Motor neuron (in vitro differentiated cells): Measurements from ENCODE around the gene FCN3. TPM values are rescaled to one million over a fixed set of nuclear protein-coding genes. Genes with fewer than 3 reads are reported as not detected.

Experiments used
- ATAC-seq, 8 experiments: fragments of 200-7000 bp; cut with Tn5 transposase; replicated peaks in 6 of 8; 2 replicates each; pipeline ENCODE4 v1.8.0; 2021; ENCODE audit warnings: mild to moderate bottlenecking in 8 of 8, moderate library complexity in 8 of 8
- H3K27ac ChIP-seq, 2 donors: fragments of 250-450 bp; sonication (Bioruptor Pico); 2 replicates each; pipeline ENCODE4 v1.9.0; 2021; ENCODE audit warnings: antibody characterized with exemption in 2 of 2, mild to moderate bottlenecking in 2 of 2, moderate library complexity in 1 of 2
- H3K4me1 ChIP-seq, 2 donors: fragments of 250-450 bp; sonication (Bioruptor Pico); replicated peaks in 1 of 2; 2 replicates each; pipeline ENCODE4 v1.6.1; 2021; ENCODE audit warnings: antibody characterized with exemption in 2 of 2, mild to moderate bottlenecking in 2 of 2, moderate library complexity in 1 of 2
- H3K4me3 ChIP-seq, 5 donors: fragments of 250-450 bp; sonication (Bioruptor Pico); 2 replicates each; pipeline ENCODE4 v1.9.0; 2021; ENCODE audit warnings: antibody characterized with exemption in 5 of 5, mild to moderate bottlenecking in 5 of 5, moderate library complexity in 4 of 5
- WGBS, 10 experiments: fragments of 450-650 bp; shearing (Covaris generic); methylation state at CpG; one replicate each; pipeline ENCODE4 v1.0.0; 2022; 5-methylcytosine and 5-hydroxymethylcytosine counted together
- in situ Hi-C, 9 experiments: fragments of 400-800 bp; cut with MboI; loops; one replicate each; pipeline ENCODE4 v1.15.0; 2021; ENCODE audit warnings: low sequenced_read_pairs in 9 of 9, low pct_unique_long_range_greater_than_20kb in 2 of 9; ENCODE audit not compliant: unreplicated experiment in 9 of 9
- total RNA-seq, 8 experiments: library from RNA; unstranded; fragments of 300-600 nt; gene quantifications; 2 replicates each; pipeline versions ENCODE4 v1.2.3 to v1.2.4, GENCODE V29; 2022

The FCN3 gene
- total RNA-seq, 8 experiments from 2014 or later: 0.37 to 10.3 (median 2.3) TPM; not detected in 2

DNA sequence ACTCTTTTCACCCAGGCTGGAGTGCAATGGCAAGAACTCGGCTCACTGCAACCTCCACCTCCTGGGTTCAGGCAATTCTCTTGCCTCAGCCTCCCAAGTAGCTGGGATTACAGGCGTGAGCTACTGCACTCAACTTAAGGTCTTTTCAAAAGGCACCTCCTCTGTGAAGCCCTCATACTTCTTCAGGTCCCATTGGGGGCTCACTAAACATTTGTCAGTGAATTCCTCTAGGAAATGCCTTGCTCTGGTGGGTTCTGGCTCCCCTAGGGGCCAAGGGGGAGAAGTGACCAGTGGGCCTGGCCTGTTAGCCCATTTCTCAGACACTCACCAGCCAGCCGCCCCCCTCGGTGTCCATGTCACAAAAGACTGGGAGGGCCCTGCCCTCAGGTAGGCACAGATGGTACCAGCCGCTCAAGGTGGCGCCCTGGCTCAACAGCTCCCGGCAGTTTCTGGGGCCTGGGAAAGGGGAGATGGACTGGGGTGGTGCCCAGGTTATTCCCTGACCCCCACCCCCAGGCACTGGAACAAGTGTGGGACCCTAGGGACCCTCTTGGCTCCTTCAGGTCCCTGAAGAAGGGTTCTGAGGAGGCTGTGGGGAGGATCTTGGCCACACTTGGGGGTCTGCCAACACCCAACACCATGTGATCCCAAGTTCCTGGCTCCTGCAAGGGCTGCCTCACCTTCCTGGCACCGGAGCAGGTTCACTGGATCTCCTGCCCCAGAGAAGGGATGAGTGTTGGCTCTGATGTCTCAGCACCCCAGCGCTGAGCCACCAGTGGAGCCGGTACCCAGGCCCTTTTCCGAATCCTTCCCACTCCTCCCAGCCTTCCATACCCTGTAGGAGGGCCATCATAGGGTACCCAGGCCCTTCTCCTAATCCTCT lies 1.6 kb downstream of the FCN3 start:
- no peaks in the 10 kb centered on the region for H3K4me1 ChIP-seq
- in situ Hi-C loops: no loop called here
- H3K4me3 ChIP-seq: no peak overlapping the region
- 60 to 100% (median 83%) methylated on average over 1 to 9 of the region's 11 CpGs; no CpG with 5 or more reads in 1 of the 10 experiments for WGBS, 10 experiments
- peak in 2 of 8 experiments; percentile 22 to 48 for ATAC-seq
- no peak overlapping the region for H3K27ac ChIP-seq

DNA sequence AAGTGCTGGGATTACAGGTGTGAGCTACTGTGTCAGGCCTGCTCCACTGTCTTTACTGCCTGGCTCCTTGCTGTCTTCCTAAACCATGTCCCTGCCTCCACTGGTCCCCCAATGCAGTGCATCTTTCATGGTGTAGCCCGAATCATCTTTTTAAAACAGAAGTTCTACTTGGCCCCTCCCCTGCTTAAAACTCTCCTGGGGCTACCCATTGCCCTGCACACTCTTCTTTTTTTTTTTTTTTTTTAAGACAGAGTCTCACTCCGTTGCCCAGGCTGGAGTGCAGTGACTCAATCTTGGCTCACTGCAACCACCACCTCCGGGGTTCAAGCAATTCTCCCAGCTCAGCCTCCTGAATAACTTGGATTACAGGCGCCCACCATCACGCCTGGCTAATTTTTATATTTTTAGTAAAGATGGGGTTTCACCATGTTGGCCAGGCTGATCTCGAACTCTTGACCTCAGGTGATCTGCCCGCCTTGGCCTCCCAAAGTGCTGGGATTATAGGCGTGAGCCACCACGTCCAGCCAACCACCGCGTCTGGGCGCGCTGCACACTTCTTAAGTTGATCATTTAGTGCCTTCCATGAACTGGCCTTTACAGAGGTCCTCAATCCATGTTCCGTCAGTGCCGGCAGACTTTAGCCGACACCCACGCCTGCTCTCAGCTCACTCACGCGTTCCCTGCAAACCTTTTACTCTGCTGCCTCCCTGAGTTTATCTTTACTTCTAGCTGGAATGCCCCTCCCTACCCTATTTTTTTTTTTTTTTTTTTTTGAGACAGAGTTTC lies 2.4 kb downstream of the FCN3 start:
- WGBS, 10 experiments: 75 to 91% (median 84%) methylated on average over 1 to 16 of the region's 19 CpGs

DNA sequence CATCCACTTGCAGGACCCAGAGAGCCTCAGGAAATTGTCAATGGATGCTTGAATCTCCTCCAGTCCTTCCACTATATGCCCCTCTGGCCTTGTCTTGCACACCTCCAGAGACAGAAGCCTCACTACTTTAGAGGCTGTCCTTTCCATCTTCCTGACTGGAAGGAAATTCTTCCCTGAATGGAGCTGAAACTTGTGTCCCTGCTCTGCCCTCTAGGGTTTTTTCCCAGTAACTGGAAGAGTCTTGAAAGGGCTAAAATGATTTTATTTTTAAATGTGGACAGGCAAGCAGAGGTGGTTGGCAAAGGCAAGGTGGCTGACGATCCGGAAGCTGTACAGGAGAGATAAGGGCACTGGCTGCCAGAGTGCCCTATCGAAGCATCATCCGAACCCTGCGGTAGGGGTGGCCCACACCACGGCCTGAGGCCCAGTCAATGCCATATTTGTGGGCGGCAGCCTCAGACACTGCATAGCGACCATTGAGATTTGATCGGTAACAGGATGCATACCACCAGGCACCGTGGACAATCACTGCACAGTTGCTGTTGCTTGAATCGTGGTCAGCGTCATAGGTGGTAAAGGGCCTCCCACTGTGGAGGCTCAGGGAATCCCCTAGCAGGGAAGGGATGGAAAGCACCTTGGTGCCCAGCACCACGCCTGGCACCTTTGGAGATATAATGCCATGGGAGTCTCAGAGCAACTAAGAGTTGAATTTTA lies 5.6 kb downstream of the FCN3 start:
- WGBS, 10 experiments: 73 to 90% (median 87%) methylated on average over 2 to 12 of the region's 13 CpGs; no CpG with 5 or more reads in 4 of the 10 experiments
- in situ Hi-C loops: no loop called here
- H3K27ac ChIP-seq: no peak overlapping the region
- peaks cover 7 to 15% of the 10 kb centered on the region in 2 donors for H3K4me1 ChIP-seq
- ATAC-seq: no peak
- no peak overlapping the region for H3K4me3 ChIP-seq

More for the DNA sequence above, 2.4 kb downstream of the FCN3 start:
- Histone ChIP-seq H3K4me1 (peaks cover 0 to 3% of the 10 kb centered on the region in 2 donors), H3K27ac (no peak overlapping the region), H3K4me3 (no peak overlapping the region)
- in situ Hi-C loops: no loop called here
- ATAC-seq: peak in 1 of 8 experiments; percentile 64

DNA sequence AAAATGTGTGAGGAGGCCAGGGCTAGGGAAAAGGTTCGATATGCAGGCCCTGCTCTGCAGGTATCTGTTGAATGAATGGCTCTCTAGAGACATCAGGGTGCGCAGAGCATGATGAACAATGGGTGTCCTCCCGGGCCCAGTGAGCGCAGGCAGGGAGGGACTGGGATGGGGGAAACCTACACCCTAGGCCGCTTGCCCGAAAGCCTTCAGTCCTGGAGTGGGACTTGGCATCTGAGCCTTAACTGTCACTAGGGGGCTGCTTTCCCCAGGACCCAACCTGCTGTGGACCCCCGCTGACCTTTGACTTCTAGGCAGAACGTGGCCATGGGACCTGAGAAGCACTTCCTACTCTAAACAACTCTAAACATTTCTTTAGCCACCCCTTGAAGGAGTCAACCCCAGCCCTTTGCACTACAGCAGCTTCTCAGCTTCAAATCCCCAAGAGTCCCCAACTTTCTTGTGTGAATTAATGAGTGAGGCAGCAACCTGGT lies 7.4 kb downstream of the FCN3 start:
- peak overlapping the region in 4 of 5 donors; percentile 39 to 56 (median 46) for H3K4me3 ChIP-seq
- H3K4me1 ChIP-seq: peaks cover 7 to 15% of the 10 kb centered on the region in 2 donors
- H3K27ac ChIP-seq: no peak overlapping the region
- in situ Hi-C loops: no loop called here
- no peak for ATAC-seq
- 20 to 62% (median 36%) methylated on average over 2 to 7 of the region's 8 CpGs; no CpG with 5 or more reads in 4 of the 10 experiments for WGBS, 10 experiments

DNA sequence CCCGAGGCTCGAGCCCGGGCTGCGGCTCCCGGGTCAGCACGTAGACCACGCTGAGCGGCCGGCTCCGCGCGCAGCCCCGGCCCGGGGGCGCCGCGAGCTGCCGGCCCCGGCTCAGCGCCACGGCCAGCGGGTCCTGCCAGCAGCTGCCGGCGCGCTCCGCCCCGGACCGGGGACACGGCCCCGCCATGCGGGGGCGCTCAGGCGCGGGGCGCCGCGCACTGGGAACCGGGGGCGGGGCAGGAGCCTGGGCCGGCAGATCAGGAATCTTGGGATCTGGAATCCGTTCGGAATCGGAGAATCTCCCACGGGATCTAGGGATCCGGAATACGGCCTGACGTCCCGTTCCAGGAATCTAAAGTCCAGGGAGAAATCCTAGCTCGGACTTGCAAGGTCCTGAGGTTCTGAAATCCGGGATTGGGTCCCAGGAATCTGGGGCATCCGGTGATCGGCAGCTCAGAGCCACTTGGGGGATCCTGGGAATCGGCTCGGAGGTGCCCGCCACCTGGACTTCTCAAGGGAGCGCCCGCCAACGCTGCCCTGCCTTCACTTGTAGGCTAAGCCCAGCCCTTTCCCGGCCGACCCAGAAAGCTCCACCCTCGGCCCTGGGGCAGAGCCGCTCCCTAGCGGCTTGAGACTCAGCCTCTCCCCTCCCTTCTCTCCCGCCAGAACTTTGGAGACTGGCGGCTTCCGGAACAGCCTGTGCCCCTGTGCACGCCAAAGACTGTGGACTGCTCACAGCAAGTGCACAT lies 8.0 kb downstream of the FCN3 start, which contains the start of gene MAP3K6:
Gene MAP3K6 (minus strand): TSS at position 551 of the 749 bp plus-strand sequence. CDS start 364 bp downstream, at position 187.
- in situ Hi-C loops: no loop called here
- Histone ChIP-seq H3K4me3 (peak within 1 kb of the TSS; percentile 34 to 56 (median 46)), H3K27ac (peak within 1 kb of the TSS; percentile 24 to 79), H3K4me1 (peaks cover 7 to 15% of the 10 kb centered on the region in 2 donors)
- ATAC-seq: peak; percentile 55 to 84 (median 66)
- WGBS, 10 experiments: 0 to 8% (median 0%) methylated on average over 3 to 21 of the region's 67 CpGs; no CpG with 5 or more reads in 4 of the 10 experiments

DNA sequence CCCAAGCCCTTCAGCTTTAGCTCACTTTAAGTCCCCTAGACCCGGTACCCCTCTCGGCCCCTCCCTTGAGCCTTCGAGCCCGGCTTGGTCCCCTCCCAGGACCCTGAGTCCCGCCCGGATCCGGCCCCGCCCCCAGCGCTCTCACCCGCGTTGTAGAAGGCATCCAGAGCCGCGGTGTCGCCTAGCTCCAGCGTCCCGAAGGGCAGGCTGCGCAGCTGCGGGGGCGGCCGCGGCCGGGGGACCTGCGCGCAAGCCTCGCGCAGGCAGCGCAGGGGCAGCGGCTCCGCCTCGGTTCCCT lies 8.6 kb downstream of the FCN3 start:
- H3K4me1 ChIP-seq: peaks cover 7 to 15% of the 10 kb centered on the region in 2 donors
- H3K27ac ChIP-seq: peak overlapping the region; percentile 24 to 79
- H3K4me3 ChIP-seq: peak overlapping the region; percentile 34 to 56 (median 46)
- ATAC-seq: peak; percentile 44 to 80 (median 76)
- in situ Hi-C loops: no loop called here
- no CpG with 5 or more reads among the region's 30 CpGs for whole genome bisulfite sequencing, 10 experiments

DNA sequence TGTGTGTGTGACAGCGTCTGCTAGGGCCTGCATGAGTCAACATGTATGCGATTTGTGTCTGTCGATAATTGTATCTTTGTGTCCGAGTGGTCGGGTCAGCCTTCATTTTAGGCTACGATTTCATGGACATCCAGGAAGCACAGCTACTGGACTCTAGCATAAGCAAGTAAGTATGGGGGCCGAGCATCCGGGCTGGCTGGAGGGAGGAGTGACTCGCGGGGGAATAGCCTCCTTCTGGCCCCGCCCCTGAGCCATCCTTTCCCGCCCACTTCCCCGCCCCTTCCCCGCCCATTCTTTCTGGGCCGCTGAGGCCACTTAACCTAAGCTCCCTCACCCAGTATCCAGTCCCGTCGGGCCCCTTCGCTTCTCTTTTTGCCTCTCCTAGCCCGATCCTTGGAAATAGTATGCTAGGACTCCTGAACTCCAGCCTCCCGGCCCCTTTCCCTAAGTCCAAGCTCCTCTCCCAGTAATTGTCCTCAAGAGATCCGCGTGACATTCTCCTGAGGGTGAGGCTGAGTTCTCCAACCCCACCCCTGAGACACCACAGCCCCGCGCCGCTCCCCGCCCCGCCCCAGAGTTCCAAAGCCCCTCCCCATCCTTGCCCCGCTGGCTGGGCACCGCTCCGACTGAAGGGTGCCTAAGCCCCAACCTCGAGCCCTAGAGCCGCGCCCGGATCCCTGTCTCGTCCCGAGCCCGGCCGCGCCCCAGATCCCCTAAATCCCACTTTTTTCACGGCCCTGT lies 9.1 kb downstream of the FCN3 start:
- H3K27ac ChIP-seq: peak overlapping the region; percentile 39 to 79
- in situ Hi-C loops: no loop called here

DNA sequence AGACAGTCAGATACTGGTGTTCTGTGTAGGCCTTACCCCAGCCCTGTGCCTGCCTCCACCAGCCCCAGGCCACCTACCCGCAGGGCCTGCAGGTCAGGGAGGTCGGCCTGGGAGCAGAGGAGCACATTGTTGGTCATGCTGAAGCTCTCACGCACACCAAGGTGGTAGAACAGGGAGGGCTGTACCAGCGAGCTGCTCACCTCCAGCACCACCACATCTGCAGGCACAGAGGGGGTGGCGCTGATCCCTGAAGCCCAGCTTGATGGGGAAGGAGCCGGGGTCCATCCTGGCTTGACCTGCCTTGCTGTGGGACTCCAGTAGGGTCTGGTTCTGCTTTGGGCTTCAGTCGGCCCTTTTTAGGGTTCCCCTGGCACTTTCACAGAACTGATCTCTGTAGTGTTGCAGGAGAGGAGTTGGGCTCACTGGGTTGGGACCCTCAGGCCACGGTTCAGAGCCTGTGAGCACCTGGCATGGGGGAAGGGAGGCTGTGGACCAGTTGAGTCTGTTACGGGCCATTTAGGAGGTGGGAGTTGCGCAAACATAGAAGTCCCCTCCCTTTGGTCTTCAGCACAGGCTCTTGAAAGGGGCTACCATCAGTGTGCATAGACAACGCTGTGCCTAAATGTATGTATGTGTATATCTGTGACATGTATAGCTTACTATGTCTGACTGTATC lies 9.8 kb downstream of the FCN3 start:
- WGBS, 10 experiments: 0 to 100% (median 61%) methylated on average over 1 to 4 of the region's 11 CpGs; no CpG with 5 or more reads in 4 of the 10 experiments
- in situ Hi-C loops: no loop called here
- Histone ChIP-seq H3K4me1 (peaks cover 9 to 22% of the 10 kb centered on the region in 2 donors), H3K4me3 (peak overlapping the region; percentile 34 to 56 (median 46)), H3K27ac (peak overlapping the region; percentile 26 to 79)
- ATAC-seq: no peak

More for the DNA sequence above, 9.1 kb downstream of the FCN3 start:
- 0 to 50% (median 5%) methylated on average over 2 to 7 of the region's 40 CpGs; no CpG with 5 or more reads in 5 of the 10 experiments for WGBS, 10 experiments
- Histone ChIP-seq H3K4me3 (peak overlapping the region; percentile 34 to 56 (median 46)), H3K4me1 (peaks cover 9 to 18% of the 10 kb centered on the region in 2 donors)
- peak; percentile 43 to 70 (median 66) for ATAC-seq

DNA sequence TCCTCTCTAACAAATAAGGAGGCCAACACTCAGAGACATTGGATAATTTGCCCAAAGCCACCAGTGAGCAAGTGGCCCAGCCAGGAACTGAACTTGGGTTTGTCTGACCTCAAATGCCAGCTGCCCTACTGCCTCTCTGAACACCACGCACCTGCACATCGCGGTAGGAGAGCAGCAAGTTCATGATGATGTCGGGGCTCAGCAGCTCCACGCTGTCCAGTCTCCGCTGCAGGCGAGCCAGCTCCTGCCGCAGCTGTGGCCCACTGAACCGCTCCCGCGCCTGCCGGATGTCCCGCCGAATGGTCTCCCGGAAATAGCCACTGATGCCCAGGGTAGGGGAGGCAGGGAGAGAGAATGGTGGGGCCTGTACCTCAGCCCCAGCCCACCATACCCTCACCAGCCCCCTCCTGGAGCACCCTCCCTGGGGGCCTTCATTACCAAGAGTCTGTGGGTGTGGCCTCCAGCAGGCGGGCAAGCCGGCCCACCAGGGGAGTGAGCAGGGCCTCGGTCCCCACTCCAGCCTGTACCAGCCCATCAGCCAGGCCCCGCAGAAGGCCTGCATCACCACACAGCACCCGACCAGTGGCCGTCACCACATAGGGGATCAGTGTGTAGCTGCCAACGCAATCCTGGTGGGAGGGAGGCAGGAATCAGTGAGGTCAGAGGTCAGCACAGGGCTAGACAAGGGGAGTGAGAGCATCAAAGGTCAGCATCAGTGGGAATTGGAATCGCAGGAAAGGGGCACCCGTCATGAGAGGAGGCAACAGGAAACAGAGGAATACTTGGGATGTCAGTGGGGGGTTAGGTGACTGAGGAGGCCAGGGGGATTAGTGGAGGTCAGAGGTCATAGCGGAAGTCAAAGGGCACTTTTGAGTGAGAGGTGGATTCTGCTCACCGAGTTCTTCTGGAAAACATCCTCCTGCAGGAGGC lies 10.6 kb downstream of the FCN3 start:
- peaks cover 9 to 22% of the 10 kb centered on the region in 2 donors for H3K4me1 ChIP-seq
- in situ Hi-C loops: no loop called here
- no peak overlapping the region for H3K27ac ChIP-seq
- WGBS, 10 experiments: 39 to 100% (median 88%) methylated on average over 1 to 14 of the region's 26 CpGs; no CpG with 5 or more reads in 1 of the 10 experiments
- no peak overlapping the region for H3K4me3 ChIP-seq
- ATAC-seq: no peak

DNA sequence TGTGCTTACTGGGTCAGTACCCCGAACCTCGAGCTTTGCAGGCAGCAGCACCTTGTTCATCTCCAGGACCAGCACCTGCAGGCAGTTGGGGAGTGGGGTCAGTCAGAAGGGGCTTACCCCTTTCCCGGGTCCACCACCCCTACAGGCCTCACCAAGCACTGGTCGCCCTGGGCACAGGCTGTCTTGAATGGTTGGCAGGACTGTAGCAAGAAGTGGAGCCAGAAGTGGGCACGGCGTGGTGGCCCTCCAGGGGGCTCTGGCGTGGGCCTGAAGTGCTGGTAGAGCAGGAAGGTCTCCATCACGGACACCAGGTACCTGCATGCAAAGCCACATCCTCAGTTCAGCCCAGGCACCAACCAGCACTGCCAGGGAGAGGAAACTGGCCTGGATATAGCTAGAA lies 13.1 kb downstream of the FCN3 start:
- Histone ChIP-seq H3K4me3 (no peak overlapping the region), H3K4me1 (peaks cover 9 to 18% of the 10 kb centered on the region in 2 donors), H3K27ac (no peak overlapping the region)
- no peak for ATAC-seq
- WGBS, 10 experiments: 76 to 100% (median 87%) methylated on average over 1 to 4 of the region's 8 CpGs; no CpG with 5 or more reads in 5 of the 10 experiments
- in situ Hi-C loops: no loop called here
